ENCODE data around the gene RFX5. TPM values are rescaled to one million over a fixed set of nuclear protein-coding genes. Genes with fewer than 3 reads are reported as not detected.
A peak's percentile ranks its signal among the peaks of the same experiment; 100 is the strongest.

Gene RFX5
- total RNA-seq, 1 donor from 2014 or later = 64.4 TPM

- Mint-ChIP-seq H3K4me3 (ENCODE audit: unreplicated experiment) (peak overlapping the region; percentile 16), H3K9me3 (ENCODE audit: unreplicated experiment) (no peaks in the 10 kb centered on the region), H3K27ac (ENCODE audit: unreplicated experiment) (no peak overlapping the region), H3K36me3 (ENCODE audit: unreplicated experiment) (no peaks in the 10 kb centered on the region), H3K27me3 (ENCODE audit: unreplicated experiment) (peaks cover 7% of the 10 kb centered on the region), H3K4me1 (ENCODE audit: low read depth, unreplicated experiment) (peaks cover 5% of the 10 kb centered on the region)
- DNase-seq = no peak
- TF ChIP-seq CTCF (IDR thresholded peaks at IDR 0.05; ENCODE audit: partially characterized antibody, unreplicated experiment) = no peak
Observed at GRCh38 chr1:151371370-151372057, 24.5 kb upstream of the RFX5 start.

DNA sequence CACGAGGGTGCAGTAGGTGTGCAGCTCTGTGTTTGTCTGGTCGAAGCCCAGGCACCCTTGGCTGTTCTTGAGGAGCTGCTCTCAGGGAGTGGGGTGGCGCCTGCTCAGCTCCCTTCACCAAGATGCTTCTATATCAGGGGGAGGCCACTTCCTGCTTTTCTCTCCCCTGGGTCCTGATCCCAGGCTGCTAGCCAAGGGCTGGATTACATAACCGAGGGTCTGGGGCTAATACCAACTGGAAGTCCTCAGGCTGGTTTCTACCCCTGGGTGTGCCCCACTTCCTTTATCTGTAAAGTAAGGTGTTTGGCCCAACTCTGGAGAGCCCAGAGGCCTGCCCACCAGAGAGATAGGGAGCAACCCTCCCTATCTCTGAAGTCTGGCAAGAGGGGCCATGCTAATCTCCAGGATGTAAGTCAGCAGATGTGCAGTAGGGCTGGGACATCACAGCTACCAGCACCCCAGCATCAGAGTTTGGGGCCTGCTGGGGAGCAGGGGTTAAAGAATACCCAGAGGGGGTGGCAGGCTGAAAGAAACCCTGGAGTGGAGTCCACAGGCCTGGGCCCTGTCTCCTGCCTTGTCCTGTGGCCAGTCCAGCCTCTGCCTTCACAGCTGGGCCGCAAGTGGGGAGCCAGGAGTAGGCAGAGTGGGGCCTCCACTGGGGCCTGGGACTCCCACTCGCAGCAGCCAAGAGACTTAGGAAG lies 23.3 kb upstream of the RFX5 start:
- Mint-ChIP-seq H3K36me3 (ENCODE audit: unreplicated experiment) (no peaks in the 10 kb centered on the region), H3K4me1 (ENCODE audit: low read depth, unreplicated experiment) (peaks cover 5% of the 10 kb centered on the region), H3K4me3 (ENCODE audit: unreplicated experiment) (no peak overlapping the region), H3K27ac (ENCODE audit: unreplicated experiment) (no peak overlapping the region), H3K27me3 (ENCODE audit: unreplicated experiment) (peaks cover 7% of the 10 kb centered on the region), H3K9me3 (ENCODE audit: unreplicated experiment) (no peaks in the 10 kb centered on the region)
- no peak for DNase-seq
- no peak for TF ChIP-seq CTCF (IDR thresholded peaks at IDR 0.05; ENCODE audit: partially characterized antibody, unreplicated experiment)

GRCh38 chr1:151369621-151370048 lies 22.6 kb upstream of the RFX5 start:
- H3K36me3 Mint-ChIP-seq (ENCODE audit: unreplicated experiment) = no peaks in the 10 kb centered on the region
- no peak overlapping the region for H3K27ac Mint-ChIP-seq (ENCODE audit: unreplicated experiment)
- peaks cover 5% of the 10 kb centered on the region for H3K4me1 Mint-ChIP-seq (ENCODE audit: low read depth, unreplicated experiment)
- H3K9me3 Mint-ChIP-seq (ENCODE audit: unreplicated experiment) = no peaks in the 10 kb centered on the region
- H3K27me3 Mint-ChIP-seq (ENCODE audit: unreplicated experiment) = peaks cover 7% of the 10 kb centered on the region
- no peak for DNase-seq
- no peak overlapping the region for H3K4me3 Mint-ChIP-seq (ENCODE audit: unreplicated experiment)
- TF ChIP-seq CTCF (IDR thresholded peaks at IDR 0.05; ENCODE audit: partially characterized antibody, unreplicated experiment) = no peak

GRCh38 chr1:151369302-151369610 lies 22.2 kb upstream of the RFX5 start:
- H3K9me3 Mint-ChIP-seq (ENCODE audit: unreplicated experiment) = peaks cover under 1% of the 10 kb centered on the region
- no peak for TF ChIP-seq CTCF (IDR thresholded peaks at IDR 0.05; ENCODE audit: partially characterized antibody, unreplicated experiment)
- H3K36me3 Mint-ChIP-seq (ENCODE audit: unreplicated experiment) = peaks cover under 1% of the 10 kb centered on the region
- H3K4me3 Mint-ChIP-seq (ENCODE audit: unreplicated experiment) = no peak overlapping the region
- DNase-seq = no peak
- H3K4me1 Mint-ChIP-seq (ENCODE audit: low read depth, unreplicated experiment) = peaks cover 5% of the 10 kb centered on the region
- H3K27ac Mint-ChIP-seq (ENCODE audit: unreplicated experiment) = no peak overlapping the region
- H3K27me3 Mint-ChIP-seq (ENCODE audit: unreplicated experiment) = peaks cover 7% of the 10 kb centered on the region

All from glutamatergic neuron (in vitro differentiated cells).